ENCODE results near the gene ACAD10.
A peak's percentile ranks its signal among the peaks of the same experiment; 100 is the strongest.
"Not testable (repeated sequence)": the region's sequence is repeated elsewhere in the genome, so short reads cannot be mapped to it uniquely, and the experiment has no call there.

Gene ACAD10

DNA sequence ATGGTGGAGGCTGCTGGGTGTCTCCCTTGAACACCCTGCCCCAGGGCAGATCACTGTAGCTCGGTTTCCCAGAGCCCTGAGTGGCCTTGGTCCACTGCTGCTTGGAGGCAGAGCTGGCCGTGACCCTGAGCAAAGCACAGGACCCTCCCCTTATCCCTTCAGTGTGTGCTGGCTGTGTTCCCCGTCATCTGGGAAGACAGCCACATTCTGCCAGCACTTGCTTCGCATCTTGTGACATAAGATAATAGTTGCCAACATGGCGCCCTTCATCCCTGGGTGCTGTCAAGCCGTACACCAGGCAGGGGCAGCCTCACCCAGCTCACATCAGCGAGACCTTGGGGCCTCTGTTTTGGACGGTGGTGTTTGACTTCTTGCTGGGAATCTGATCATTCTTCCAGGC lies 68.8 kb downstream of the ACAD10 start:
- DNase-seq = no peak

GRCh38 chr12:111756196-111756595 lies 70.3 kb downstream of the ACAD10 start:
- no peak for DNase-seq

- DNase-seq = no peak
Measured at GRCh38 chr12:111756681-111757080, 70.8 kb downstream of the ACAD10 start.

DNA sequence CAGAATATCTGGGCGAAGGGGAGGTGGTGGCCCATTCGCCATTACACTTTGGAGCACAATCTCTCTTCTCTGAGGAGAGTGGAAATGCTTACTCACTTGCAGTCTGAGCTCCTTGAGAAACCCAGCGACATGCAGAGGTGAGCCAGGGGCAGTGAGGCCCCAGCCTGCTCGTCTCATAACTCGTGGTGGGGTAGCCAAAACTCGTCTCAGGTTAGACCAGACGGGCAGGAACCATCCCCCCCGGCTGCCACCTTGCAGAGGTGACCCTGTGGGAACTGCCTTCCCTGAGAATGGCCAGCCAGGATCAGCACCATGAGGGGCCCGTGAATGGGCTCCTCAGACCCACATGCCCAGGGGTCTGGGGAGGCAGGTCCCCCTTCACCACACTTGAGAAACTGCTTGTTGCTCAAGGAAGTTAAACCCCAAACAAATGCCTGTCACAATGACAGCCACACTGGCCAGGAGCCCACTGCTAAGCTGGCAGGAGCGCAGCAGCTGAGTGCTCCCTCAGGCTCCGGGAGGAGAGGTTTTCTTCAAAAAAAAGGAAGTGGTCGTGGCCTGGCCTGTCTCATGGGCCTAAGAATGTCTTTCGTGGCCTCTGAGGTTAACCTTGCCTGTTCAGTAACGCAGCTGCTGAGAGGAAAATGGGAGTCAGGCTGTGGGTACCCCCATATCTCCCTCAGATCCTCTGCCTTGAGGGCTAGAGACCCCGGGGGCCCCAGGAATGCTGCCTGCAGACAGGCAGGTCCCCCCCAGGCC lies 71.7 kb downstream of the ACAD10 start:
- DNase-seq = no peak

GRCh38 chr12:111758120-111758561 lies 72.3 kb downstream of the ACAD10 start:
- DNase-seq = no peak

- DNase-seq = no peak
Measured at GRCh38 chr12:111759271-111759670, 73.4 kb downstream of the ACAD10 start.

DNA sequence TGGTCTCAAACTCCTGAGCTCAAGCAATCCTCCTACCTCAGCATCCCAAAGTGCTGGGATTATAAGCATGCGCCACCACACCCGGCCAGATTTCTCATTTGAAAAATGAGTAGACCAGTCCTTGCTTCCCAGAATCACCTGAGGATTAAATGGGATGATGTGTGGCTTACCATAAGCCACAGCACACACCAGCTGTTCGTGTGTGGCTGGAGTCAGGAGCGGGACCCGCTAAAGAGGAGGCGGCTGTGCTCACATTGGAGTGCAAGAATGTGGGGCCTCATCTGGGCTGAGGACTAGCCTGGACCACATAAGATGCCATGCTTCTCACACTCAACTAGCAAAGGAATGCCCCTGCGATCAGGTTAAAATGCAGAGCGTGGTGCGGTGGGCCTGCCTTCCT lies 74.1 kb downstream of the ACAD10 start:
- no peak for DNase-seq

- no peak for DNase-seq
Measured at GRCh38 chr12:111761099-111761498, 75.2 kb downstream of the ACAD10 start.

GRCh38 chr12:111761706-111762105 lies 75.9 kb downstream of the ACAD10 start:
- DNase-seq = no peak

GRCh38 chr12:111763552-111763951 lies 77.7 kb downstream of the ACAD10 start:
- not testable (repeated sequence) for DNase-seq

DNA sequence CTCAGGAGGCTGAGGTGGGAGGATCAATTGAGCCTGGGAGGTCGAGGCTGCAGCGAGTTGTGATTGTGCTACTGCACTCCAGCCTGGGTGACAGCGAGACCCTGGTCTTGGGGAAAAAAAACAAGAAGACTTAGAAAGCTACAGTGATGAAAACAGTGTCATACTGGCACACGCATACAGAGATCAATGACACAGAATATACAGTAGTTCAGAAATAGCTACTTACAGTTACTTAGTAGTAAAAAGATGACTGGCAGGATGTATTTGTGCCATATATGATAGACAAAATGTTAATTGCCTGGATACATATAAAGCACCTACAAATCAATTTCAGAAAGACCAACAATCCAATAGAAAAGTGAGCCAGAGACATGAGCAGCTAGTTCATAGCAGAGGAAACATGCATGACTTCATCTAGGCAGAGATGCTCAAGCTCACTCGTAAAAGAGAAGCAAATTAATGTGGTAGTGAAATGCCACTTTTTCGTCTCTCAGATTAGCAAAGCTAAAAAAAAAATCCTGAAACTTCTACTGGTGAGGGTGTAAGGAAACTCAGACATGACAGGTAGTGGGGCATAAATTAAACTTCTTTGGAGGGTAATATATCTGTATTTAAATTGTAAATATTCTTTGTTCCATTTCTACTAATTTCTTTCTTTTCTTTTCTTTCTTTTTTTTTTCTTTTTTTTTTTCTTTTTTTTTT lies 78.4 kb downstream of the ACAD10 start:
- DNase-seq = no peak

GRCh38 chr12:111766608-111767361 lies 80.9 kb downstream of the ACAD10 start, which contains the start of gene ALDH2:
Gene ALDH2, plus strand, starts transcription at chr12:111766933. Its CDS starts 50 bp downstream, at chr12:111766983.
- DNase-seq = no peak

DNA sequence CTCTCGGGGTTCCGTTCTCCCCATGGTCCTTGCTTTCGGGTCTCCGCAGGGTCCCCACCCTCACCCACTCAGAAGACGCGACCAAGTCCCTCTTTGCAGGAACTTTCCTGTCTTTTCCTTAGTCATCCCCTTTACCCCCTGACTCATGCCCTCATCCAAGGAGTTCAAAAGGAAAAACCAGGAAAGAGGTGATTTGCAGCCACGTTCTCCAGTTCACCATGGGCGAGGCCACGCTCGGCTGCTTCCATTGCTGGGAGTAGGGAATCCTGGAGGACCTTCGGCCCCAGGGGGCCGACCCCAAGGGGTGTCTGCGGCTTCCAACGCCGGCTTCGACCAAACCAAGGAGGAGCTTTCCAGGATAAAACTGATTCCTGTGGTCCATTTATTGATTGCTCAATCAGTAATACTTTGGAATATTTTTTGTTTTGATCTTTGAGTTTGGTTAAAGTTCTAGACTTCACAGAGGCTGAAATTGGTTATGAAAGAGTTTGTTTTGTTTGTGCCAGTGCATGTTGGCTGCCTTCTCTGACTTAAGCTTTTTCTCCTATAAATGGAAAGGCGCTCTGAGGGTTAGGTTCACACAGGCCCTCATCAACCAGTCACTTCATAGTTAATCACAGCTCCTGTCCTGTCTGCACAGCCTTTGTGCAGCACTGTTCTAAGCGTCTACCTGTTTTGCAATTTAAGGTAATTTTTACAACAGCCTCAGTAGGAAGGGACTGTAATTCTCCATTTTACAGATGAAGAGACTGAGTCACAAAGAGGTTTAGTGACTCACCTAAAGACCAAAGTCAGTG lies 81.7 kb downstream of the ACAD10 start:
- no peak for DNase-seq

- DNase-seq = no peak
Measured at GRCh38 chr12:111768159-111768895, 82.5 kb downstream of the ACAD10 start.

- no peak for DNase-seq
Measured at GRCh38 chr12:111769599-111769998, 83.7 kb downstream of the ACAD10 start.

DNA sequence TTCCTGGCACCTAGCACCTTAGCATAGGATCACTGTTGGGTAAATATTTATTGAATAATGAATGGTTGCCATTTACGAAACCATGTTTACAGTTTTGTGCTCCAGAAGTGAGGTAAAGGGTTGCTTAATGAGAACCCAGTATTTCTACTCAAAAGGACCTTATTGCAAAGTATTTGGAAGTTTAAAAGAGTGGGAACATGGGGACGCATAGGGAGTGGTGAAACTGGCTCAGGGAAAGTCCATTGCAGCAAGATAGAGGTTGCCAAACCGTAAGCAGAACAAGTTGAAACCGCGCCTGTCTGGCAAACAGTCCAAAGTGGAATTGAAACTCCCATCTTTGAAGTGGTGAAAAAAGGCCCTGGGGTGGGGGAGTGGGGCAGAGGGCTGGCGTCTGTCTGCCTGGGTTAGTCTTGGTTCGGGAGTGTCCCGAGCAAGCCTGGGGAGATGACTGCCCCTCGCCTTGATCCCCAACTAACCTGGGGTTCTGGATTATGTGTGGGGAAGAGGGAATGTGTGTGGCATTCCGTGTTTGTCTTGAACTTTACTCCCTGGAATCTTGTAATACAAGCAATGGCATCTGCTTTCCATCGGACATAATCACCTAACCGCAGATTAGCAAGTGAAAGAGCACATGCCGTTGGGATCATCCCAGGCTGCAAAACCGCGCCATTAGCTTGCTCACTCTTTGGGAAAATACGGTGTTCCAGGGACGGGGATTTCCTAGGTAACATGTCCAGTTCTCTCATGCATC lies 88.1 kb downstream of the ACAD10 start:
- no peak for DNase-seq

DNA sequence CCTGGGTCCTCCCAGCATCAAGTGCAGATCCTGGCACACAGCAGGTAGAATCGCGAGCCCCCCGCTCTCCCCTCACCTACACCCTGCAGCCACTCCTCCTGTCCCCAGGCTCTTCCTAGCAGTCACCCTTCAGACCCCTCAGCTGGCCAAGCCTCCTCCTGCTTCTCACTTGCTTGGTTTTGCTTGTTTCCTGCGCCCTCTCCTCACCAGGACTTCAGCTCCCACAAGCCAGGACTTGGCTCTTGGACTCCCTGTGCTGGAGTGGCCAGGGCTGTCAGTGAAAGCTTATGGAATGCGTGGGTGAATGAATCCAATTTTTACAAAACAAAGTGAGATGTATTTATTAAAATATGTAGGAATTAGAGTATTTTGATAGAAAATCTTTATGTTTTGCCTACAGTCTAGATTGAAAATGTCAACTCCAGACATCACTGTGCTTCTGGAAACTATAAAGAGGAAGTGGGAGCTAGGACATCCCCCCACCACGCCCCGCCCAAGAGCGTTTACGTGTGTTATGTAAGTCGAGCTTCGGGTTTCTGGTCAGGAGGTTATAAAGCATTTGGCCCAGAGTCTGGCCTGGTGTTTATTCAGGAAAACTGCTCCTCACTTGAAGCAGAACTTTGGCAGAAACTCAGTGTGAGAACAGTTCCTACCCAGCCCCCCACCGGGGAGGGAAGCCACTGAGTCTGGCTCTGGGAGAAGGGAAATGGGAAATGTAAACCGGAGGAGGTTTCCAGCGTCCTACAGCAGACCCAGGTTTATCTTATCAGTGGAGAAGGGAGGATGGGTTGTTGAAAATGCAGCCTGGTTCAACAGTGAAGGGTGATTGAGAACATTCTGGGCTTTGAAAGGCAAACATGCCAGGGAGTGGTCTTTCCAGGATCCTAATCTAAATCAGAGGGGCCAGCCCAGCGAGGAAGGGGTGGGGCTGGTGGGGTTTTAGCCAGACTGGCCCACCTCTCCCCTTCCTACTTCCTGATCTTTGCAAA lies 89.6 kb downstream of the ACAD10 start:
- DNase-seq = peak; percentile 3

DNA sequence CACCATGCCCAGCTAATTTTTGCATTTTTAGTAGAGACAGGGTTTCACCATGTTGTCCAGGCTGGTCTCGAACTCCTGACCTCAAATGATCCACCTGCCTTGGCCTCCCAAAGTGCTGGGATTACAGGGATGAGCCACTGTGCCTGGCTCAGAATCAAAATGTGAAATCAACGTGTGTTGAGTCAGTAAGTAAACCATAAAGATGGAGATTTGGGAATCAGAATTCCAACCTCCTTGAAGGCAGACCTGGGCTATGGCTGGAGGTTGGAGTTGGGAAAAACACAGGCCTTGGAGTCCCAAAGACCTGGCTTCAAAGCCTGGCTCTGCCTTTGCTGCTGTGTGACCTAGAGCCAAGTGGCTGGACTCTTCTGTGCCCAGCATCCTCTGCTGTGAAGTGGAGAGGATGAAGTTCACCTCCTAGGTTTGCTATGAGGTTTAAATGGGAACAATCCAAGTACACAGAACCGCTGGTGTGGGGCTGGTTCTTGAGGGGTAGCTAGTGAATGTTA lies 91.0 kb downstream of the ACAD10 start:
- DNase-seq = no peak

DNA sequence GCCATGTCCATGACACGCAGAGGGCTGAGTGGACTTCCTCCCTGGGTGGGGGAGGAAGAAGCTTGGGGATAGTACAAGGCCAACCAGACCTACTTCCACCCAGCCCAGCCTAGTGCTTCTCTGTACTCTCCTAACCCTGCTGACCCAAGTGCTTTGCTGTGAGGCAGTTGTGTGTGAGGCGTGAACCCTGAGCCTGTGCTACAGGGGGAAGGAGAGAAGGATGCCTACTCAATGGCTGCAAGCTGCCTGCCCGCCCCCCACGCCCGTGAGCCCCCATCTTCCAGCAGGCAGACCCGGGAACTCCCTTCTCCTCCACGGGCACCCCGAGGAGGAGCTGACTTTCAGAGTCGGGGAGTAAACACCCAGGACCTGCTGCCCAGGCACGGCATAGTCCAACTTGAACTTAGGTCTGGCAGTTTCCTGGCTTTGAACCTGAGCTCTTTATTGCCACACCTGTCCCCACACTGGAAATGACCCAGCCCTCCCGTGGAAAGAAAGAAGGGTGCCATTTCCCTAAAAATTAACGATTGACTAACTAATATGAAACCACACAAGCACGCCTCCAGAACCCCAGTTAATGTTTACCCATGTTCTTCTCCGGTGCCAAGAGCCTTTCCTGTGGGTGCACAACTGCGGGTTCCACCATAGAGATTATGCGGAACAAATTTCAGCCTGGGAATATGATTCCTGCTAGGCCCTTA lies 91.6 kb downstream of the ACAD10 start:
- no peak for DNase-seq
